GM12878 (cell line): ENCODE data around the gene POT1.

Experiments used
- CBX5 ChIP-seq: sonication (generic); IDR thresholded peaks from 2 replicates; pipeline ENCODE4 v1.6.1; 2016; ENCODE audit warnings: low read depth, moderate library complexity, mild to moderate bottlenecking, inconsistent platforms
- EZH2 ChIP-seq: IDR thresholded peaks from 2 replicates; pipeline ENCODE4 v1.6.1; 2012; ENCODE audit warnings: low read depth, mild to moderate bottlenecking, control low read depth, inconsistent platforms, low read length, borderline replicate concordance; ENCODE audit not compliant: control insufficient read depth
- FOXK2 ChIP-seq: fragments of 450-650 bp; IDR thresholded peaks from 2 replicates; pipeline ENCODE4 v1.6.1; 2017; ENCODE audit warnings: mild to moderate bottlenecking, moderate library complexity
- KAT2A ChIP-seq: conservative IDR thresholded peaks from 2 replicates; pipeline ENCODE4 v1.6.1; 2011; ENCODE audit warnings: low read depth, low read length; ENCODE audit not compliant: control insufficient read depth
- POLR2A ChIP-seq: IDR thresholded peaks from 2 replicates; pipeline ENCODE4 v1.6.1; 2011; ENCODE audit warnings: low read depth, mild to moderate bottlenecking, low read length
- RELA ChIP-seq: fragments of 450-650 bp; IDR thresholded peaks from 2 replicates; pipeline ENCODE4 v1.8.0; 2014; ENCODE audit warnings: borderline replicate concordance; ENCODE audit not compliant: partially characterized antibody
- YY1 ChIP-seq: IDR thresholded peaks from 2 replicates; pipeline ENCODE4 v1.6.1; 2011; ENCODE audit warnings: low read depth, mild to moderate bottlenecking, low read length
- ZZZ3 ChIP-seq: IDR thresholded peaks from 2 replicates; pipeline ENCODE4 v1.6.1; 2011; ENCODE audit warnings: low read depth; ENCODE audit not compliant: control insufficient read depth, insufficient read length
- TF ChIP-seq, protein P1 (sequence below), 3 experiments: IDR thresholded peaks in 2 of 3; conservative IDR thresholded peaks in 1 of 3; 2 replicates each; pipeline ENCODE4 v1.5.1; 2011; ENCODE audit warnings: low read depth in 3 of 3, low read length in 3 of 3, mild to moderate bottlenecking in 3 of 3, control low read depth in 2 of 3, moderate library complexity in 2 of 3, inconsistent platforms in 1 of 3, mixed read lengths in 1 of 3; ENCODE audit not compliant: control insufficient read depth in 2 of 3, insufficient read depth in 1 of 3; ENCODE audit errors: extremely low read depth in 1 of 3

DNA sequence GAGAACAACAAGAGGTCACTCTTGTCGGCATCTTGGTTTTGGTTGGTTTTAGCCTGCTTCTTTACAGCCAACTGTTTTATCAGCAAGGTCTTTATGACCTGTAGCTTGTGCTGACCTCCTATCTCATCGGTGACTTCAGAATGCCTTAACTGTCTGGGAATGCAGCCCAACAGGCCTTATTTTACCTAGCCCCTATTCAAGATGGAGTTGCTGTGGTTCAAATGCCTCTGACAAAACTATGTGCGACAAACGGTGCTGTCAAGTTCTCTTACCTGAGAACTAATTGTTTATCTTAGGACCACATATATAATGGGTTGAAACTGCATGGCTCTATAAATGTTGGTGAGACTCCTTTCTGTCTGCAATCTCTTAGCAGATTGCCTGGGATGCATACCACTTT is 35.9 kb upstream of the POT1 start:
- no peak for TF ChIP-seq KAT2A
- TF ChIP-seq, protein P1, sequence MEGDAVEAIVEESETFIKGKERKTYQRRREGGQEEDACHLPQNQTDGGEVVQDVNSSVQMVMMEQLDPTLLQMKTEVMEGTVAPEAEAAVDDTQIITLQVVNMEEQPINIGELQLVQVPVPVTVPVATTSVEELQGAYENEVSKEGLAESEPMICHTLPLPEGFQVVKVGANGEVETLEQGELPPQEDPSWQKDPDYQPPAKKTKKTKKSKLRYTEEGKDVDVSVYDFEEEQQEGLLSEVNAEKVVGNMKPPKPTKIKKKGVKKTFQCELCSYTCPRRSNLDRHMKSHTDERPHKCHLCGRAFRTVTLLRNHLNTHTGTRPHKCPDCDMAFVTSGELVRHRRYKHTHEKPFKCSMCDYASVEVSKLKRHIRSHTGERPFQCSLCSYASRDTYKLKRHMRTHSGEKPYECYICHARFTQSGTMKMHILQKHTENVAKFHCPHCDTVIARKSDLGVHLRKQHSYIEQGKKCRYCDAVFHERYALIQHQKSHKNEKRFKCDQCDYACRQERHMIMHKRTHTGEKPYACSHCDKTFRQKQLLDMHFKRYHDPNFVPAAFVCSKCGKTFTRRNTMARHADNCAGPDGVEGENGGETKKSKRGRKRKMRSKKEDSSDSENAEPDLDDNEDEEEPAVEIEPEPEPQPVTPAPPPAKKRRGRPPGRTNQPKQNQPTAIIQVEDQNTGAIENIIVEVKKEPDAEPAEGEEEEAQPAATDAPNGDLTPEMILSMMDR (IDR thresholded peaks at IDR 0.05 in 2 of 3, conservative IDR thresholded peaks at IDR 0.05 in 1 of 3; ENCODE audit: control insufficient read depth in 2 of 3, extremely low read depth in 1 of 3, insufficient read depth in 1 of 3, low read depth in 3 of 3, low read length in 3 of 3): no peak
- TF ChIP-seq ZZZ3: no peak
- no peak for TF ChIP-seq RELA
- TF ChIP-seq CBX5: no peak
- TF ChIP-seq FOXK2: no peak
- TF ChIP-seq YY1: no peak
- no peak for TF ChIP-seq POLR2A
- no peak for TF ChIP-seq EZH2
